Measurements from ENCODE around the gene ZC3H12D.

Gene ZC3H12D

GRCh38 chr6:149433881-149434280, 50.9 kb downstream of the ZC3H12D start:
- no peak overlapping the region for H3K4me3 ChIP-seq (ENCODE audit: low read length)
- H3K36me3 ChIP-seq (replicated peaks; ENCODE audit: insufficient read depth, low read length) = no peaks in the 10 kb centered on the region
- H2AFZ ChIP-seq (ENCODE audit: low read length) = no peak overlapping the region
- no peaks in the 10 kb centered on the region for H3K27me3 ChIP-seq (replicated peaks; ENCODE audit: insufficient read depth, low read length)
- no peaks in the 10 kb centered on the region for H3K9me3 ChIP-seq (replicated peaks; ENCODE audit: insufficient read depth, low read length)
- H4K20me1 ChIP-seq (ENCODE audit: insufficient read depth, low read length) = no peaks in the 10 kb centered on the region
- no peak overlapping the region for H3K4me2 ChIP-seq (ENCODE audit: low read depth, low read length)
- H3K9ac ChIP-seq (ENCODE audit: low read length) = no peak overlapping the region
- TF ChIP-seq EZH2phosphoT487 (IDR thresholded peaks at IDR 0.05; ENCODE audit: low read length) = no peak
- DNase-seq = no peak
- no peaks in the 10 kb centered on the region for H3K9me2 ChIP-seq (replicated peaks; ENCODE audit: insufficient read depth, low read length)
- no peaks in the 10 kb centered on the region for H3F3A ChIP-seq (ENCODE audit: insufficient read depth, low read length)
- no peak overlapping the region for H3K27ac ChIP-seq (ENCODE audit: low read length)
- no peaks in the 10 kb centered on the region for H3K79me2 ChIP-seq (ENCODE audit: low read length)
- H3K4me1 ChIP-seq (ENCODE audit: low read length) = no peaks in the 10 kb centered on the region

GRCh38 chr6:149433405-149433804, 51.4 kb downstream of the ZC3H12D start:
- no peak overlapping the region for H3K4me2 ChIP-seq (ENCODE audit: low read depth, low read length)
- DNase-seq = no peak
- no peak overlapping the region for H3K4me3 ChIP-seq (ENCODE audit: low read length)
- no peaks in the 10 kb centered on the region for H4K20me1 ChIP-seq (ENCODE audit: insufficient read depth, low read length)
- H3F3A ChIP-seq (ENCODE audit: insufficient read depth, low read length) = no peaks in the 10 kb centered on the region
- H3K36me3 ChIP-seq (replicated peaks; ENCODE audit: insufficient read depth, low read length) = no peaks in the 10 kb centered on the region
- TF ChIP-seq CTCF (IDR thresholded peaks at IDR 0.05; ENCODE audit: low read length) (no peak), EZH2phosphoT487 (IDR thresholded peaks at IDR 0.05; ENCODE audit: low read length) (no peak), EZH2 (optimal IDR thresholded peaks at IDR 0.05; ENCODE audit: low read depth, low read length) (no peak)
- H3K9me3 ChIP-seq (replicated peaks; ENCODE audit: insufficient read depth, low read length) = no peaks in the 10 kb centered on the region
- no peak overlapping the region for H2AFZ ChIP-seq (ENCODE audit: low read length)
- H3K9ac ChIP-seq (ENCODE audit: low read length) = no peak overlapping the region
- H3K27me3 ChIP-seq (replicated peaks; ENCODE audit: insufficient read depth, low read length) = no peaks in the 10 kb centered on the region
- no peaks in the 10 kb centered on the region for H3K79me2 ChIP-seq (ENCODE audit: low read length)
- H3K9me2 ChIP-seq (replicated peaks; ENCODE audit: insufficient read depth, low read length) = no peaks in the 10 kb centered on the region
- no peak overlapping the region for H3K27ac ChIP-seq (ENCODE audit: low read length)
- no peaks in the 10 kb centered on the region for H3K4me1 ChIP-seq (ENCODE audit: low read length)

GRCh38 chr6:149431905-149432775, 52.7 kb downstream of the ZC3H12D start:
- Histone ChIP-seq H3K27ac (ENCODE audit: low read length) (no peak overlapping the region), H3K79me2 (ENCODE audit: low read length) (no peaks in the 10 kb centered on the region), H3K9me3 (replicated peaks; ENCODE audit: insufficient read depth, low read length) (no peaks in the 10 kb centered on the region), H3K36me3 (replicated peaks; ENCODE audit: insufficient read depth, low read length) (no peaks in the 10 kb centered on the region), H2AFZ (ENCODE audit: low read length) (no peak overlapping the region), H3K9ac (ENCODE audit: low read length) (no peak overlapping the region), H3F3A (ENCODE audit: insufficient read depth, low read length) (no peaks in the 10 kb centered on the region), H3K9me2 (replicated peaks; ENCODE audit: insufficient read depth, low read length) (no peaks in the 10 kb centered on the region), H3K4me3 (ENCODE audit: low read length) (no peak overlapping the region), H3K4me2 (ENCODE audit: low read depth, low read length) (peak overlapping the region; percentile 41; the same call in 1 of the 2 replicates), H3K27me3 (replicated peaks; ENCODE audit: insufficient read depth, low read length) (no peaks in the 10 kb centered on the region), H3K4me1 (ENCODE audit: low read length) (no peaks in the 10 kb centered on the region), H4K20me1 (ENCODE audit: insufficient read depth, low read length) (no peaks in the 10 kb centered on the region)
- TF ChIP-seq CTCF (IDR thresholded peaks at IDR 0.05; ENCODE audit: low read length) (peak; percentile 72), EZH2phosphoT487 (IDR thresholded peaks at IDR 0.05; ENCODE audit: low read length) (no peak)
- peak; percentile 42 for DNase-seq

All from MM.1S (cell line).